ENCODE measurements around the gene FBXL7. TPM values are rescaled to one million over a fixed set of nuclear protein-coding genes. Genes with fewer than 3 reads are reported as not detected.

FBXL7 gene
- total RNA-seq, 1 donor from 2014 or later: 12.2 TPM

DNA sequence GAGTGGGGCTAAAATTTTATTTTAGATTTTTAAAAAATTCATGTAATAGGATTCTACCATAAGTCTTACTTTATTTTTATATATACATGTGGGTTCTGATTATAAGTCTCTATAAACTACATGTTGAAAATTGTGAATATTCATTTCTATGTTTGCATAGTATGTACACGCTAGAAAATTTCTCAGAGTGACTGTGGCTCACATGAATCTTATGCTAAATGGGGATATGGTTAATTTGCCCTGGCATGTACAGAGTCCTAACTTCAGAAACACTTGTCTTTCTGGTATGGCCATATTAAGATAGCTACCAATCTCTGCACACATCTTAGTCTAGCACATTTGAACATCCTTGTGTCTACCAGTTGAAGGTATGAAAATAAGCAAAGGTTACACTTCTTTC lies 154.8 kb downstream of the FBXL7 start:
- no peak for DNase-seq (ENCODE audit: low spot score)

DNA sequence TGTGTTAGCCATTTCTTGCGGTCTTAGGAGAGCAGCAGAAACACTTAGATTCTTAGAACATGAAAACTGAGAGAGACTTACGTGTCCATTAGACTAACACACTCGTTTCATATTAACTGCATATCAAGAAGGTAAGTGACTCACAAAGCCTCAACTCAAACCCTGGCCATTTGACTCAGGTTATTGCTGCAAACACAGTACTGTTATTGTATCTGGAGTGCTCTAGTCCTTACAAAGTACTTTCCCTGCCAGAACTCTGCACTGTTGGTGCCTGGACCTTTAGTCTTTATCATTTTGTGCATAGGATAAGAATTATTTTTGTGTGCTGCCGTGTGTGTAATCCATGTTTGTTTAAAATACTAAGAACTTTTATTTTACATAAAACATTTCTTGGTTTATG lies 155.7 kb downstream of the FBXL7 start:
- no peak for DNase-seq (ENCODE audit: low spot score)

DNA sequence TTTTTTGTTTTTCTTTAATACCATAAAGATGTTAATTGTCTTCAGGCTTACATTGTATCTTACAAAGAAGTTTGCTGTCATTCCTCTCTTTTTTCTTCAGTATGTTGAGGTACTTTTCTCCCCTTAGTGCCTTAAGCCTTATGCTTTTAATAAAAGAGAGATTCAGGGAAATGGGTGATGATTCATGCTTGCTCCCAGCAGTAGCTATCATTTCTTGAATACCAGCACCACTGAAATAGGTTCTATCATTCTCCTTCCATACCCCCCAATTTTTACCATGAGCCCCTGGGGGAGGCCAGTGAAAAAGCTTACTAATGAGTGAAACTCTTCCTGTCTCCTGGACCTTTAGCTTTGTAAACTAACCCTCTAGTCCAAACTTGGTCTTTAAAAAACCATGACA lies 165.0 kb downstream of the FBXL7 start:
- no peak for DNase-seq (ENCODE audit: low spot score)

DNA sequence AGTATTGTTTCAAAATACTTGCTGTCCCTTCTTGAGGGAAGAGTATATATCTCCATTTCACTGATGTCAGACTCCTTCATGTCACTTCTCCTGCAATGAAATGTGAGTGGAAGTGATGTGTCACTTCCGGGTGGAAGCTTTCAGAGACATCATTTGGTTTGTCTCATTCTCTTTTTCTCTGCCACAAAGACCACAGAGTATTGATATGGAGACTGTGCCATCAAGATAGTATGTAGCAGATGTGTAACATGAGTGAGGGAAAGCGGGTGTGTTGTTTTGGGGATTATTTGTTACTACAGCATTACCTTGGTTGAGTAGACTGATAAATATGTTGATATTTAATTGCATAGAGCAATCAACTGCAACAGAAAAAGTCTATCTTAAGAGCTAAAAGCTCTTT lies 169.8 kb downstream of the FBXL7 start:
- DNase-seq (ENCODE audit: low spot score): no peak

DNA sequence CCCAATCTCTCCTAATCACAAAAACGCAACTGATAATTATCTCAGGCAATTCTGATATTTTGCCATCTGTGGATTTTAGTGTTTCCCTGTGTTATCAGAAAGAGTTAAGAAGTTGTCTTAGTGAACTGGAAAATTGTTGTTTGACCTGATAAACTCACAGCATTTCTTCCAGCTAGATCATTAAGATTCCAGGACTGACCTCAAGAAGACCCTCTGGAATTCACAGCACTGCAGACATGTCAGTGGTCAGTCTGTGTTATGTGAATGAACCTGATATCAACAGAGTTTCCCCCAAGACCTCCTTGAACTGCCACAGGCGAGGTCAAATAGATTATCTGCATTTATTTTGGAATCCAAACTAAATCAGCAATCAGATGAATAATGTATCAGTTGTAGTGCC lies 174.7 kb downstream of the FBXL7 start:
- no peak for DNase-seq (ENCODE audit: low spot score)

DNA sequence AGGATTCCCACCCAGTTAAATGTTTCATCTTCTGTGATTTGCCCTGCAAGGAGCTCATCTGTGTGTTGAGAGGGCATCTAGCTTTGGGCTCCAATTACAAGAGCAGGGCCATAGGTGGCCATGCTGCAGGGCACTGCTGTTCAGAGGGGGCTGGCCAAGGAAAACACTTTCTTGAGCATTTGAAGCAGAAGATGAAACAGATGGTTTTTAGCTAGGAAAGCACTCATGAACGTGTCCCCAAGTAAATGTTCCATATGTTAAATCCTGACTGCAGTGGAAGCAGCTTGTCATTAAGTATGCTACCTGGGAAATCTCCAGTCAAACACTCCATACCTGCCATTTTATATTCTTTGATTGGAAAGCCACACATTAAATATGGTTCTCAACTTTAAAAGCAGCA lies 176.6 kb downstream of the FBXL7 start:
- no peak for DNase-seq (ENCODE audit: low spot score)

DNA sequence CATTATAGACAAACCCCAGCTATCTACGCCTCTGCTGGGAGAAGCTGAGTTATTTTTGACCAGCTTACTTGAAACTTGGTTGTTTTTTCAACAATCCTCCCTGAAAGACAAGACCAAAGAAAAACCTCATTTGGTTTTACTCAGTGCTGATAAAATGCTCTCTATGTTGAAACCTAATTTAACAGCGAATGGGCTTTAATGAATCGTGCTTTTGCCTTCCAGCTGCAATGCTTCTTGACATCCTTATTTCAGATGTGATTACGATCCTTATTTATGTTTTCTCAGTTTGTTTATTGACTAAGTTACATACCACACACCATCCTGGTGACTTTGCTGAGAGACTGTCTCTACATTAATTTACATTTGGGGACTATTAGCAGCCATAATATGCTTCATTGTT lies 179.2 kb downstream of the FBXL7 start:
- no peak for DNase-seq (ENCODE audit: low spot score)

DNA sequence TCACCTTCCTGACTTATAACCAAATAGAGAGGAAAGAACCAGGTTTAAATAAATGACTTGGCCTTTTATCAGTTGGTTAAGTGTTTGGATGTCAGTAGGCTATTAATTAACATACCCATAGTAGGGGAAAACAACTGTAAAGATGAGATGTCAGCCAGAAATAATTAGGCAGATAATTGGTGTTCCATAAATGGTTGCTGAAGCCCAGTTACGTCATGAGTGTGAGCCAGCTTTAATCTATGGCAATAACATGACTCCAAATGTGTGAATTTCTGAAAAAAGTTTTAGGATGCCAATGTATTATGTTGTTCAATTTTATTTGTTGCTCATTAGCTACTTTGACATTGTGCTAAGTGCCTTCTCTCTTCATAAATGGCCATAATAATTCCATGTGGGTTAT lies 180.5 kb downstream of the FBXL7 start:
- no peak for DNase-seq (ENCODE audit: low spot score)

DNA sequence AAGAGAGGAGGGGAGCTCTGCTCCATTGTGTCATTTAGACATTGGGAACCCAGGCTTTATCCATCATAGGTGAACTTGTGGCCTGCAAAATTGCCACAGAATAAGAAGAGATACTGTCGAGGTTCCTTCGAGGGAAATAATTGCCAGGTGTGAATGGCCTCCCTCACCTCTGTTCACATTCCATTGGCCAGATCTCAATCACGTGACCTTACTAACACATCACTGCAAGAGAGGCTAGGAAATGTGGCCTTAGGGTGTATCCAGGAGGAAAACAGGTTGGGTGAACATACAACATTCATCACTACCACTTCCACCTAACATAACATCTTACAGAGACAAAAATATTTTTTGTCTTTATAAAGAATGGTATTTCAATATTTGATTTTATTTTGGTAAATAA lies 182.1 kb downstream of the FBXL7 start:
- no peak for DNase-seq (ENCODE audit: low spot score)

DNA sequence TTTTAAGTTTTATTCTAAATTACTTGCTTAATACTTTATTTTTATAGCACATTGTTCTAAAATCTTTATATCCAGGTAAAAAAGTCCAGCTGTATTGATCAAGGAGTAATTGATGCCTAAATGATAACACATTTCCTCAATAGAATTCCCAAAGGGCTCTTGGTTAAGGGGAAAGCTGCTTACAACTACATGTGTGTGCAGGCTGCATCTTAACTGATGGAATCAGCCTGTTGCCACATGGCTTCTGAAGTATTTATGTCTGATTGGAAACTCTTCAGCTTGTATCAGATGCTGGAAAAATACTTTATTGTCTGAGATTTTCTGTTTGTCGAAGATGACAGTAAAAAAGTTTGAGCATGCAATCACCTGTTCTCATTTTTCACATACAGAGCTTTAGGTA lies 182.6 kb downstream of the FBXL7 start:
- DNase-seq (ENCODE audit: low spot score): no peak

DNA sequence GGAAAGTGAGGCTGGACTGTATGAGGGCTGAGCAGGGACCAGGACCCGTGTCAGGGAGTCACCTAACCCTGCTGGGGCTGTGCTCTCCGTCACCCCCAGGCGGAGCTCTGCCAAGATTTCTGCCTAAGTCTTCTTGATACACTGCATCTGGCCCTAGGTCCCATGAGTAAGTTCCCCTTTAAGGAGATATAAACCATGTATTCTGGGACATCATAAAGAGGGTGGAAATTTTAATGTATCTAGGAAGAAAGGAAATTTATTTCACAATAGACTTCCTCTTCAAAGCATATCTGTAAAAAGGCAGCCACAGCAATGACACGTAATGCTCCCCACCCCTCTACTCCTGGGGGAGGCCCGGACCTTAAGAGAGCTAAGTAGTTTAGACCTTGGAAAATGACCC lies 183.4 kb downstream of the FBXL7 start:
- DNase-seq (ENCODE audit: low spot score): no peak

DNA sequence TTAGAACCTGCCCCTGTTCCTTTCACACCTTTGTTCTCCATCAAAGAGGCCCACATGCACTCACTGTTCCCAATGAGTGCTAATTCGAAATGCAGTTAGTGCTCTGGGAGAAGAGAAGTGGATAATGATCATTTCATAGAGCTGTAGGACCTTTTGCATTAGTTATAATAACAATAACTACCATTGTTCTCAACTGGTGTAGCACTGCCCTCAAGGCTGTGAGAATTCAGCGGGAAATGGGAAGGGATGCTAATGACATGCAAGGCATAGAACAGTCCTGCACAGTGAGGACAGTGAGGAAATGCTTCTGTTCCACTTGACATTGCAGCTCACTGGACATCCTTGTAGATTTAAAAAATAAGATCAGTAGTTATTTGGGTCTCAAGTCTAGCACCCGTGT lies 187.4 kb downstream of the FBXL7 start:
- no peak for DNase-seq (ENCODE audit: low spot score)

DNA sequence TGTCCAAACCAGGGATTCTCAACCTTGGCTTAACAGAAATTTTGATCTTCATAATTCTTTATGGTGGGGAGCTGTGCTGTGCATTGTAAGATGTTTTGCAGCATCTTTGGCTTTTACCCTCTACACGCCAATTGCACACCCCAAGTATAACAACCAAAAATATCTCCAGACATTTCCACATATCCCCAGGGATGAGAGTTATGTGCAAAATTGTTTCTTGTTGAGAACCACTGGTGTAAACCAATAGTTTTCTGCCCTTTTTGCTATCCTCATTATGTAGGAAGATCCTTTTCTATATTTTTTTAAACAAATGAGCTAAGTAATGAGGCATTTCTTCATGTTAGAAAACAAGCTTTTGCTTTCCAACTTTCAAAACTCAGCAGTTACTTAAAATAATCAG lies 189.9 kb downstream of the FBXL7 start:
- DNase-seq (ENCODE audit: low spot score): no peak

DNA sequence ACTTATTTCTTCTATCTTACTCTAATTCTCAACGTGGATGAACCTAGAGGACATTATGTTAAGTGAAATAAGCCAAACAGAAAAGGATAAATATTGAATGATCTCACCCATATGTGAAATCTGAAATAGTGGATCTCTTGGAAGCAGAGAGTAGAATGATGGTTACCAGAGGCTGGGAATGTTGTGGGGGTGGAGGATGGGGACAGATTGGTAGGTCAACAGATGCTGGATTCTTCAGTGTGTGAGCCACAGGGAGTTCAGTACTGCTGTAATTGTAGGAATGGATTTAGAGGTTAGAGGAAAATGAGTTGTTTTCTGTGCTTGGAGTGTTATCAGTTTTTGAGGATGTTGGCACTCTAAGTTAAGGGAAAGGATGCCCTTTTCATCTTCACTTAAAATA lies 190.6 kb downstream of the FBXL7 start:
- no peak for DNase-seq (ENCODE audit: low spot score)

DNA sequence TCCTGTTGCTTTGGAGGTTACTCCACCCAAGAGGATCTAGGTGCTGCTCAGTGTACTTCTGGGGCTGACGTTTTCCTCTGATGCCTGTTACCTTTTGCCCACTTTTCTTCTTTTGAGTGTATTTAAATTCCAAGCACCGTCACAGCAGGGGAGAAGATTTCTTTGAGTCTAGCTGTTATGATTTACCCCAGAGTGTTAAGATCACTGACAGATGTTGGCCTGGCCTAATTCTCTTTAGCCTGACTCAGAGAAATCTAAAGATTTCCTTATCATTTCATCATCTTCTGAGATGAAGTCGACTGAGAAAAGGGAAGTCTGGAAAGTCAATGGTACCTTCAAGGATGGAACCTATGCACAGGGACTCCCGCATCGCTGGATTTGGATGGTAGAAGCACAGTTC lies 191.5 kb downstream of the FBXL7 start:
- no peak for DNase-seq (ENCODE audit: low spot score)

DNA sequence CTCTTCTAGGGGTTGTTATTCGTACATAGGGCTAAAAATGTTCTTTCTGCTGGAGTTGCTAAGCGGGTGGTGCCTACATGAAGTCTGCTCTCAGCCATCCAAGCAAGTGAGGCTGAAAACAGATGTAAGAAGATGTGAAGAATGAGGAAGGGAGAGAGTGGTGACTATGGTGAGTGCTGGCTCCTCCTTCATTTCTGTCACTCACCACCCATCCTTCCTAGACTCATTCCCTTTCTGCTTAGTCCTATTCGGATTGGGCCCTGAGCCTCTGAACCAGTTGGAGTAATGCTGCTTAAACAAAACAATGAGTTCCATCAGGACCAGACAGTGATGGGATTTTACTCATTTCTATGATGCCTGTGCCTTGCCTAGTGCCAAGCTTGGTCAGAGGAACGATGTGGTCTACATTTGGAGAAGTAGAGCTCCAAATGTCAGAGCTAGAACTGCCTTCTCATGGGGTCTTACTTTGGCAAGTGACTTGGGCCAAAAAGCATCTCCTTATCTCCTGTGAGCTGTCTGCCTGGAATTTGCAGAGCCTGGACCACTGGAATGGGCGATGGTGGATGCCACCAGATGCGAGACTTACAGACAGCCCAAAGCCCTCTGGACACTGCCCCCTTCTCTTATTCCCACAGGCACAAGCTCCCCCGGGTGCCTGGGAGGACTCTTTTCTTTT lies 192.9 kb downstream of the FBXL7 start:
- no peak for DNase-seq (ENCODE audit: low spot score)

DNA sequence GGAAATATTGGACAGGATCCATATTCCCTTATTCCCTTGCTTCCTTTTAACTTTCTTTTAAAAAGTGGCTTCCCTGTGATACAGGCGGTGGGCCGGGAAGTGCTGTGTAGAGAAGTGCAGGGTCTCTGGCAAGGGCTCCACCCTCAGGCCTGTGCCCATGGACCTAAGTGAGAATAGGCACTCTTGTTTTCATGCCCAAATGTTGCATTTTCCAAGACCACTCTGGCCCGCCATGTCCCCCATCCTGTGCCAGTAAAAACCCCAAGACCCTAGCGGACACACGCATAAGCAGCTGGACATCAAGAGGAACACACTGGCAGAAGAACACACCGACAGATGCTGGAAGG lies 193.4 kb downstream of the FBXL7 start:
- no peak for DNase-seq (ENCODE audit: low spot score)

DNA sequence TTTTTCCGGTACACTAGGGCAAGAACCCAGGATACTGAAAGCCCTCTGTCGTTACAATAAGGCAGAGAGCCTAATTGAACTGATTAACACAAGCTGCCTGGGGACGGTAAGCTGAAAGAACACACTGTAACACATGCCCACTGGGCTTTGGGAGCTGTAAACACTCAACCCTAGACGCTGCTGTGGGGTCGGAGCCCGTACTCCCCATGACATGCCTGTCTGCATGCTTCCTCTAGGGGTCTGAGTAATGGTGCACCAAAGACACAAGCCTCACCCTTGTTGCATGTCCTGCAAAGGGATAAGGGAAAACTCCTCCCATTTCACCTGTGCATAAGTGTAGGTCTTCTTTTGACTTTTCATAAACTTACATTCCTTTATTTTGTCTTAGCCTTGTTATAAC lies 194.0 kb downstream of the FBXL7 start:
- no peak for DNase-seq (ENCODE audit: low spot score)

DNA sequence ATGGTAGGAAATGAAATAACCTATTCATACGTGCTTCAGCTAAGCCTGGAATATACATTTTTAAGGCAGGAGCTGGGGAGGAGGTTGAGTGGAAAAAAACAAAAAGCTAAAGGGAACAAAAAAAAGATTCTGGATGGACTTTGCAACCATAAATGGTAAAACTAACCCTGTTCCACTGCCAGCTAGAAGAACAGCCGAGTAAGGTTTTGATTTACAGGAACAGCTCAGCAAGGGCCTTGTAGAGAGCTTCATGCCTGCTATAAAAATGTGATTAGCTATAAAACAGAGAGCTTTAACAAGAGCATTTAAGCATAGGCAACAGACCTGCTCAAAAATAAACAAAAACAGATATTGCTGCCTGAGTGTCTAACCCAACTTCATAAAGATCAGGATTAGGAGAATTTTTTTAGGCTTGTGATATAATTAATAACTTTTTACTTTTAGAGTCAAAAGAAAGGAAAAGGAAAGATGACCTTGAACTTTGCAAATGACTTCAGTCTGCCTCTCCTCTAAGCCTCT lies 194.8 kb downstream of the FBXL7 start:
- DNase-seq (ENCODE audit: low spot score): no peak

DNA sequence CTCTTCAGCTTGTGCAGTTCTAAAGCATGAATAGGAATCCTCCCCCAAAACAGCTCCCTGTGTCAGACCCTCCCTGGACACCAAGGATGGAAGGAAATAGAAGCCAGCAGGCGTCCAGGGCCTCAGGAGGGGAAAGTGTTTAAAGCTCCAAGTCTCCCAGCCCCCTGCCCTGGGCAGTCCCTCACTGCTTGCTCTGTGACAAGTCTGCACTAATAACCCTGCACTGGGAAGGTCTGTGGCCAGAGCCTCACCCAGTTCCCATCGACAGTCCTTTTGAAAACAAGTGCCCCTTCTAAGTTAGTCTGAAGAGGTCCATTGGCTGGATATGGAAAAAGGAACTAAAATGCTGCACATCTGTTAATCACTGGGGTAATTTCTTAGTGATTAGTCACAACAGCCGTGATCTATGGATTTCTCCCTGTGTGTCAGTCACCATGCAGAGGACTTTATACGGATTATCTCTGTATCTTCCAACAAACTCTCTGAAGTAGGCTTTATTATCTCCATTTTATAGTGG lies 195.3 kb downstream of the FBXL7 start:
- DNase-seq (ENCODE audit: low spot score): no peak

DNA sequence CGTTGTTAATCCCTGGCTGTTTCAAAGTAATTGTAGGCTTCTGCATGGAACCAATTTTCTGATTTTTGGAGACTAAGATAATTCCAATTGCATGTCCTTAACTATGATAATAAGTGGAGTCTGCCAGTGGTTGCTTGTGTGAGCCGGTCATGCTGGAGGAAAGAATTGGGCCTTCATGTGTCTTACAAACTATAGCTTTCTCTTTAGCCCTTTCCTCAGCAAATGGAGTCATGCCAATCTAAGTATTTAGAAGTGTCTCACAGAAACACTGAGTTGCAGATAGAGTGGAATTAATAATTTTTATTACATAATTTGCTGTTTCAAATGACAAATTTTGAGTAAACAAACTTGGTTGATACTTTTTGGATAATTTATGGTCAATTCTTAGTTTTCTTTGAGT lies 200.4 kb downstream of the FBXL7 start:
- no peak for DNase-seq (ENCODE audit: low spot score)

DNA sequence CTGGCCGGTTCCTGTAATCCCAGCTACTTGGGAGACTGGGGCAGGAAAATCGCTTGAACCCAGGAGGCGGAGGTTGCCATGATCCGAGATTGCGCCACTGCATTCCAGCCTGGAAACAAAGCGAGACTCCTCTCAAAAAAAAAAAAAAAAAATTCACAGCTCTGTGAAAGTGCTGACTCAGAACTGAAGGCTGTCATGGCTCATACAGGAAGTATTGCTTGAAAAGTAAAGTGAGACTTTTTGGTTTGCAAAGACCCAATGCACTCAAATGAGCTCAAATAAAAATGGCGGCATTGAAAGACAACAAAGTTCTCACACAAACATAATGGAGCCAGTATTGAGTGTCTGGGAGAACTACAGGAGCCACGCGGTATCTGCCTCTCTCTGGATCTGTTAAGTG lies 202.1 kb downstream of the FBXL7 start:
- no peak for DNase-seq (ENCODE audit: low spot score)

DNA sequence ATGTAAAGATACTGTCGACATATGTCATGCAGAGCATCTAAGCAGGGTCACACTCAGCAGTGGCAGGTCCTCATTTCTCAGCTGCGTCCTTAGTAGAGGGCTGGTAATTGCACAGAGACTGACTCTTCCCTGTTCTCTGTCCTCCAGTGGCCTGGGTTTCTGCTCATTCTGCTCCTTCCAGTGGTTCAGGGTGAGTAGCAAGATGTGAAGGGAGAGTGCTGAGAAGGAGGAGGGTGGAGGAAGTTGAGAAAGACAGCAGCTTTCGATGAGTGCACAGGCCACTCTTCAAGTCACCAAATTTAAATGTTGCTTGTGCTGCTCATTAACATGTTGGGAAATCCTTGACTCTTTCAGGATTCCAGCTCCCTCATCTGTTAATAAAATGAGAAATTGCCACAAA lies 203.9 kb downstream of the FBXL7 start:
- no peak for DNase-seq (ENCODE audit: low spot score)

Measured in mesenteric fat pad (tissue), 1 donor.